BE2C (cell line): ENCODE results near the gene TP53I11.
A peak's percentile ranks its signal among the peaks of the same experiment; 100 is the strongest.

Experiments
- DNase-seq: peaks from one replicate; pipeline ENCODE4 v3.0.0-alpha.2; 2020
- H3K27me3 ChIP-seq: fragments of 250-450 bp; sonication (Bioruptor Pico); 2 replicates; pipeline ENCODE4 v1.5.1; 2020; ENCODE audit warnings: mild to moderate bottlenecking
- H3K36me3 ChIP-seq: fragments of 250-450 bp; sonication (Bioruptor Pico); 2 replicates; pipeline ENCODE4 v1.5.1; 2020; ENCODE audit warnings: mild to moderate bottlenecking
- H3K4me1 ChIP-seq: fragments of 250-450 bp; sonication (Bioruptor Pico); 2 replicates; pipeline ENCODE4 v1.5.1; 2020
- H3K4me3 ChIP-seq: 2 replicates; pipeline ENCODE4 v1.5.1; 2011; ENCODE audit warnings: low read depth, low read length
- H3K9me3 ChIP-seq: fragments of 250-450 bp; sonication (Bioruptor Pico); 2 replicates; pipeline ENCODE4 v1.5.1; 2020
- CTCF ChIP-seq: IDR thresholded peaks from 2 replicates; pipeline ENCODE4 v1.5.1; 2012; ENCODE audit warnings: mild to moderate bottlenecking, low read depth, low read length

TP53I11 gene

DNA sequence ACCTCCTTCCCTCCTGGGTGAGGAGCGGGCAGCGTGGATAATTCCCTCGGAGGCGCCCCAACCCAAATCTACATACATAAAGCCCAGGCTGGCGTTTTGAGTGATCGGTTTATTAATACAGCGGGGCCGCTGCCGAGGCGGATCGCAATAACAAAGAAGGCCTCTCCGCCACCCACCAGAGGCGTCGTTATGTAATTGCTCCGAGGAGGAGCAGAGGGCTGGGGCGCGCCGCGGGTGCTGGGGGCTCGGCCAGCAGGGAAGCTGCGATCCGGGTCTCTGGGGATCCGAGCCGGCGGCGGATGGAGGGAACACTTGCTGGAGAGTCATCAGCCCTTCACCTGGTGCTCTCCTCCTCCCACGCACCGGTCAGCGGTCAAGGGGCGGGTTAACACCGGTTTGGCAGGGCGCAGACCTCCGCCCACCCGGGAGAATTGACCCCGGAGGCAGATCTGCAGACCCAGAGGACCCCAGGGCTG, 6.4 kb upstream of the TP53I11 start:
- H3K36me3 ChIP-seq: no peaks in the 10 kb centered on the region
- H3K4me3 ChIP-seq: no peak overlapping the region; the same call in 1 of the 2 replicates
- peaks cover 7% of the 10 kb centered on the region for H3K4me1 ChIP-seq
- H3K9me3 ChIP-seq: no peaks in the 10 kb centered on the region
- H3K27me3 ChIP-seq: no peaks in the 10 kb centered on the region
- no peak for TF ChIP-seq CTCF
- DNase-seq: no peak

DNA sequence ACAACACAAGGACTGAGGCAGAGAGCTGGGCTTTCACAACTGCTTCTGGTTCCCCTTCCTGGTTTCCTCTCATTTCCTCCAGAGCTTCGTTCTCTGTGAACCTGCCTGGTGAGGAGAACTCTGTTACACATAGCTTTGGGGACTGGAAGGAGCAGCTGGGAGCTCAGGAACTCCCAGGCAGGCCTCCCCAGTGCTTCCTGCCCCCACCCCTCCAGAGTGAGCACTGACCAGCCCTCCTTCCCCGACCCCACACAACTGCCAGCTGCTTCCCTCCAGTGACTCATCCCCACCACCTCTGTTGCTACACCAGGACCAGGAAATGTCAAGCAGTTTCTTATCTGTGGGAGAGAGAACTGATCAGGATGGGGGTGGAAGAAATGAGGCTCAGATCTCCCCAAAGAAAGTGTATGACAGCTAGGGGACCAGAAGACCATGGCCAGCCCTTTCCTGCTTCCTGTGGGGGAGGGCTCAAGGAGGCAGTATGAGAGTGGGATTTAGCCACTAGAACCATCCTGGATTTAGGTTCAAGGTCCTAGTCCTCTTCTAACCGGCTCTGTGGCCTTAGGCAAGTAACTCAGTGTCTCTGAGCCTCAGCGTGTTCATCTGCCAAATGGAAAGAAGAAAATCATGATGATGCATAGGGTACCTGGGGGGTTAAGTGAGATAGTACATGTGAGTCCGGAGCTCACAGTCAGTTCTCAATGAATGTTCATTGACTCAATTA, 4.5 kb upstream of the TP53I11 start:
- peaks cover 7% of the 10 kb centered on the region for H3K4me1 ChIP-seq
- H3K4me3 ChIP-seq: no peak overlapping the region
- H3K27me3 ChIP-seq: peaks cover 5% of the 10 kb centered on the region
- no peaks in the 10 kb centered on the region for H3K9me3 ChIP-seq
- no peak for TF ChIP-seq CTCF
- peak; percentile 68 for DNase-seq
- no peaks in the 10 kb centered on the region for H3K36me3 ChIP-seq

GRCh38 chr11:44954051-44954906, 3.6 kb upstream of the TP53I11 start:
- no peaks in the 10 kb centered on the region for H3K36me3 ChIP-seq
- H3K27me3 ChIP-seq: peaks cover 7% of the 10 kb centered on the region
- no peaks in the 10 kb centered on the region for H3K9me3 ChIP-seq
- no peak overlapping the region for H3K4me3 ChIP-seq
- no peak for DNase-seq
- peaks cover 7% of the 10 kb centered on the region for H3K4me1 ChIP-seq
- no peak for TF ChIP-seq CTCF

DNA sequence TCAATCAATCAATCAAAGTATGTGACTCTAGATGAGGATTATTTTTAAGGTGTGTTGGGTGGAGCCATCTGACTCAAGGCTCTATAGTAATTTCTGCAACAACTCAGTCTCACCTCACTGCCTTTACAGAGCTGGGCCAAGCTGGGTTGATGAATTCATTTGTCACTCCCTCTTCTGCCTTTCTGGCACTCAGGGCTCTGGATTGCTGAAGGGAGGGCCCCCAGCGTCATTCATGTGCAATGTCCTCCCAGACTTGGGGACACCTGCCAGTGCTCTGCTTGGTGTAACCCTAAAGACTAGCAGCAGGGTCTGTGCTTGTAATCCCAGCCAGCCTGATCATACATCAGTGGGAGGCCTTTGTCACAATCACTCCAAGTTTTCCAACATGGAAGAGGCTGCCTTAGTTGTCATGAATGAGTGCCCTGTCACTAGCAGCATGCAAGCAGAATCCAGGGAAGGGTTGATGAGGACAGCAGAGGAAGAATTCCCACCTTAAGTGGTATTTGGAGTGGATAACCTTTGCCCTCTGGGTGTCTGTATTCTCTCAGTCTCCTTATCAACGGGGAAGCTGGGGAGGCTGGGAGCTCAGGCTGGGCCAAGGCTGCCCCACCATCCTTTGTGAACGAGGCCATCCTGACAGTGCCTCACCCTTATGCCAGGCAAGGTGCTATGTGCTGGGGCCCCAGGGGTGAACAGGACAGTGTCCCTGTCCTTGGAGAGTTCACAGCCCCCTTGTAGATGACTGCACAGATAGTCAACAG, 2.0 kb upstream of the TP53I11 start:
- no peak for DNase-seq
- Histone ChIP-seq H3K27me3 (peaks cover 7% of the 10 kb centered on the region), H3K9me3 (no peaks in the 10 kb centered on the region), H3K4me3 (no peak overlapping the region), H3K36me3 (no peaks in the 10 kb centered on the region), H3K4me1 (peaks cover 7% of the 10 kb centered on the region)
- TF ChIP-seq CTCF: no peak

- Histone ChIP-seq H3K36me3 (no peaks in the 10 kb centered on the region), H3K9me3 (no peaks in the 10 kb centered on the region), H3K4me3 (no peak overlapping the region), H3K27me3 (peaks cover 7% of the 10 kb centered on the region), H3K4me1 (peaks cover 7% of the 10 kb centered on the region)
- no peak for TF ChIP-seq CTCF
- no peak for DNase-seq
Measured at GRCh38 chr11:44952082-44952481, 1.4 kb upstream of the TP53I11 start.
